GM03348 (cell line): ENCODE data around the gene TPM4.
"Not testable (repeated sequence)": the region's sequence is repeated elsewhere in the genome, so short reads cannot be mapped to it uniquely, and the experiment has no call there.

Experiments
- DNase-seq: peaks from one replicate; pipeline ENCODE4 v3.0.0; 2012; ENCODE audit warnings: low spot score

The TPM4 gene

DNA sequence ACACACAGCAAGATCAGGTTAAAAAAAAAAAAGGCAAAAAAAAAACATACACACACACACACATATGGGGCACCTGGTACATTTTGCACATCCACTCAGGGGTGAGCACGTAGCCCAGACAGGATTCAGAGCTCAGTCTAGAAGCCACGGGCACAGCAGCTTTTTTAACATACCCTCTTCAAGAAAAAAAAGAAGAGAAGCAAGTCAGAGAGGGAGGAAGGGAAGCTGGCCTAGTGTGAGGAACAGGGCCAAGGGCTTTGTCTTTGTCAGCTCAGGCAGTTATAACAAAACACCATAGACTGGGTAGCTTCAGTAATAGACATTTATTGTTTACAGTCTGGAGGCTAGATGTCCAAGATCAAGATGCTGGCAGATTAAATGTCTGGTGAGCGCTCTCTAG lies 2.3 kb upstream of the TPM4 start:
- DNase-seq = no peak

DNA sequence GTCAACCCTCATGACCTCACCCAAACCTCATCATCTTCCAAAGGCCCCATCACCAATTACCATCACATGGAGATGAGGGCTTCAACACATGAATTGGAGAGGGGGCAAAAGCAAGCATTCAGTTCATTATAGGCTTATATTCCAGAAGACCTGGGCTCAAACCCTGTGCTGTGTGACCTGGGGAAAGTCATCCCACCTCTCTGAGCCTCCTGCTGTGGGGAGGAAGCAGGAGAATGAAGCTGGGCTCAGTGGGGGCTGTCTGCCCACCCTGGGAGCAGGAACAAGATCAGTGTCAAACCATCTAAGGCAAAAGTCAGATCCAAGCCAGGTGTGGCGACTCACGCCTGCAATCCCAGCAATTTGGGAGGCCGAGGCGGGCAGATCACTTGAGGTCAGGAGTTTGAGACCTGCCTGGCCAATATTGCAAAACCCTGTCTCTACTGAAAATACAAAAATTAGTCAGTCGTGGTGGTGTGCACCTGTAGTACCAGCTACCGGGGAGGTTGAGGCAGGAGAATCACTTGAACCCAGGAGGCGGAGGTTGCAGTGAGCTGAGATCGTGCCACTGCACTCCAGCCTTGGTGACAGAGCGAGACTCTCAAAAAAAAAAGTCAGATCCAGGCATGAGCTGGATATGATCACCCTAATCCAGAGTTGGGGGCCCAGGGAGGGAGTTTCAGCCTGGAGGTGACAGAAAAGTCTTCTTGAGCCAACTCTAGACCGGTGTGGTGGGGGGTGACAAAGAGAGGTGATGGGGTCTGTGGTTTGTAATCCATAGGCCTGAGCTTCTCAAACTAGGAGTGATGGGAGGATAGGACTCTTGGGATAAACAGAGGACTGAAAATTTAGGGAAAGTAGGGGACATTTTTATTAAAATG lies 1.6 kb upstream of the TPM4 start:
- DNase-seq = no peak

DNA sequence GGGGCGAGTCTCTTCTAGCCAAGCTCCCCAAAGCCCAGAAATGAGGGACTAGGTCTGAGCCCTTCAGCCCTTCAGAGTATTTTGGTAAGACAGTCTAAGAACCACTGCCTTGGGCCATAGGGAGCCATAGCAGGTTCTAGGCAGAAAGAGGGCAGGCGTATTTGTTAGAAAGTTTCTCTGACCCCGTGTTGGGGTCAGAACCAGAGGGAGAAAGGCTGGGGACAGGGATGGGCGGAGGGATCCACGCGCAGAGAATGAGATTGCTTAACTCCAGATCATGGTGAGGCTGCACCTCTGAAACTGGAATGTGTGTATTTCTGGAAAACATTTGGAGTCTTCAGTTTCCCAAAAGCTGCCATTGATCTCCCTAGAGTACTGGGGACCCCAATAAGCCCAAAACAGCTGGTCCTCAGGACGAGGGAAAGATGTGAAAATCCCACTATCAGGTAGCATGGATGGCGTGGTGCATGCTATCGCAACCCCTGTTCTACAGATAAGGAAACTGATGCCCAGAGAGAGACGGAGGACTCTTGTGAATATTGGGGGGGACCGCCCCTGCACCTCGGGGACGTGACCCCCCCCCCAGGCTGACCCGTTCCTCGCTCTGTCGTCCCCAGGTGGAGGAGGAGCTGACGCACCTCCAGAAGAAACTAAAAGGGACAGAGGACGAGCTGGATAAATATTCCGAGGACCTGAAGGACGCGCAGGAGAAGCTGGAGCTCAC lies 703 bp upstream of the TPM4 start:
- DNase-seq = no peak

DNA sequence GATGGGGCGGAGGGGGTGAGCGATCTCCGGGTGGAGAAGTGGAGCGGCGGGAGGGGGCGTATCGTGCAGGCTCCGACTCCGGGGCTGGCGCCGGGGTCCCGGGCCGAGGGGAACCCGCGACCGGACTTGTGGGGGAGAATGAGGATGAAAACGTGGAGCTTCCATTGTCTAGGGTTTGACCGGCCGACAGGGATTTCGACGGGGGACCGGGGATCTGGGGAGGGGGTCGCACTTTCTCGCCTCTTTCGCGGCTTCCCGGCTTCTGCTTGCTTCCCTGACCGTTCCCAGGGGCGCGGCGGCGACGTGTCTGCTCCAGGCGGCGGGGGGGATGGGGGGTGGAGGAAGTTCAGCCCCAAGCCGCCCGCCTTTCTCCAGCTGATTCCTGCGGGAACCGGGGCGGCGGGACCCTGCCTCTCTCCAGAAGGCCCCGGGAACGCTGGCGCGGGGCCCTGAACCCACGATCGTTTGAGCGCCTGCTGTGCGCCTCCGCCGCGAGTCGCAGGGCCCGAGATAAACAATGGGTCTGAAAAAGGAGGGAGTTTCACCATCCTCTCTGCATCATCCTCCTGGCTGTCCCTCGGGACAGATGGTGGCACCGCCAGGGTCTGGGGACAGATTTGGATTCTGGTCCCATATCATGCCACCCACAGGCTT lies 790 bp downstream of the TPM4 start:
- DNase-seq = peak; percentile 63

DNA sequence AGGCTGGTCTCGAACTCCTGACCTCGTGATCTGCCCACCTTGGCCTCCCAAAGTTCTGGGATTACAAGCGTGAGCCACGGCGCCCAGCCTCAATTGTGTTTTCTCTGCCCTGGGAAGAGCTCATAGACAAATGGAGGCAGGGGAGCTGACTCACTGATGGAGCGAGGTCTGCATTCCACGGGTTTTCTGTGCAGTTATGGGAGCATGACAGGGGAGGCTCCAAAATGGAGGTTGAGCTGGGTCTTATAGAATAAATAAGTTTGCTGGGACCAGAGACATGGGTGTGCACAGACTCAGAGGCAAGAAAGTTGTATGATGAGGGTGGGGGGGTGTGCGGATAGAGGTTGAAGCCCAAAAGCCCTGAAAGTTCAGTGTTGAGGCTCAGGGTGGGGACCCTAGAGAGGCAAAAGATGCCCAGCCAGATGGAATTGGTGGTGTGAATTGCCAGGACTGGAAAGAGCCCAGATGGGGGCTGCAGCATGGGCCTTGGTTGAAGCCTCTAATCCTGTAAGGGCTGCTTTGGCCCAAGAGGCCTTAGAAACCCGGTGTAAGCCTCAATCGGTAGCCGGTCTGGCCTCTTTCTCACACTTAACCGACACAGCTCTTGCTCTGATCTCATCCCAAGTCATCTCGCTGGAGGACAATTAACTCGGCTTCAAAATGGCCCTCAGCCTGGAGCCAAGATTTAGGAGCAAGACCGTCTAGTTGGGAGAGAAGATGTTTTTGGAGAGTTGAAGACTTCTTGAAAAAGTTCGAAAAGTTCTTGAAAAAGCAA lies 1.9 kb downstream of the TPM4 start:
- peak; percentile 31 for DNase-seq

DNA sequence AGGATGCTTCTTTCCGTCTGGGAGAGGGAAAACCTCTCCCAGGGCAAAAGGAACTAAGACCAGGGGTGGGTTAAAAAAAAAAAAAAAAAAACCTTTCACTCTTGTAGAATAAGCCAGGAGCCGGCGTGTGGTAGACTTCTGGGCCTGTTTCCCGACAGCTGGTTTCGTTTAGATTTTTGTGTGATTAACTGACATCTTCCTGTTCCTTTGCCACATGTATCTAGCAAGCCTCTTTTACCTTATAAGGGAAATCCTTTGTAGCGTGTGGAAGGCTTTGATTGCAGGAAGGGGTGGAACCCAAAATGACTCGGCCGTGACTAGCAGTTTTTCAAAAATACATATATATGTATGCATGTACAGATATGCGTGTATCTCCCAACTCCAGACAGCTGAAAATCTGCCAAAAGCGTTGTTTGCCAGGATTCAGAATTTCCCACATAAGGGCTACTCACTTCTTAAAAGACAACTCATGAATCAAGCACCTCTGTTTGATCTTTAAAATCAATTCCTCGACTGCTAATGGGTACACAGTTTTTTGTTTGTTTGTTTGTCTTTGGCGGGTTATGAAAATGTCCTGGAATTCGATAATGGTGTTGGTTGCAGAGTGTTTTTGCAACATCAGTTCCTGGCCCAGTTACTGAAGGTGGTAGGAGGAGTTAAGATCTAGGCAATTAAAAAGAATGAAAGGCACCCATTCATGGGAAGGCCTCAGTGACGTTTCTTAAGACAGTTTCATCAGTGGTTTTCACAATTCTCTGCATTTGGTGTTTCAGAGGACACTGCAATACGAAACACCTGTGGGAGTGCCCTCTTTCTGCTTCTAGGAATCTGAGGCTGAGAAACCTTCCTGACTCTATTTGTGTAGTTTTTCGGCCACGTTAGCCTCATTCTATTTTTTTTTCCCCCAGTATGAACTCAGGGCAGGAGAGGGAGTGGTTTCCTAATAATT lies 2.7 kb downstream of the TPM4 start:
- peak; percentile 79 for DNase-seq

DNA sequence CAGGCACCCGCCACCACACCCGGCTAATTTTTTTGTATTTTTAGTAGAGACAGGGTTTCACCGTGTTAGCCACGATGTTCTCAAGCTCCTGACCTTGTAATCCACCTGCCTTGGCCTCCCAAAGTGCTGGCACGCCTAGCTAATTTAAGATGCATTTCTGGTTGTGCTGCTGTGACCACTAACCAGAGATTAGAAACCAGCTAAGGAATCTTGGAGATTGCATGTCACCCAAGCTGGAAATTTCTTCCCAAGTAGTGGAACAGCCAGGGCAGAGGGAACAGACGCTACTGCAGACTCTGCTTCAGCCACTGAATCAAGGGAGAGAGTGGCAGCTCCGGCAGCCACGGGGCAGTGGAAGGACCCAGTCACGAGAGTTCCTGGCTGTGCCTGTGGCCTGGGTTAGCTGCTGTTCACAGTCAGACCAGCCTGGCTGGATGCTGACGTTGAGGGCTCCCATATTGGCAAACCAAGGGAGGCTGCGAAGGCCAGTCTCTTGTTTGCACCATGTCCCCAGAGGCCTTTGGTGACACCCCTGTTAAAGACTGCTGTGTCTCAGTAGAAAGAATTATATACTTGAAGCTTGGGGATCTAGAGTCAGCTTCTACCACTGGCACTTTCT lies 7.9 kb downstream of the TPM4 start:
- DNase-seq = no peak

DNA sequence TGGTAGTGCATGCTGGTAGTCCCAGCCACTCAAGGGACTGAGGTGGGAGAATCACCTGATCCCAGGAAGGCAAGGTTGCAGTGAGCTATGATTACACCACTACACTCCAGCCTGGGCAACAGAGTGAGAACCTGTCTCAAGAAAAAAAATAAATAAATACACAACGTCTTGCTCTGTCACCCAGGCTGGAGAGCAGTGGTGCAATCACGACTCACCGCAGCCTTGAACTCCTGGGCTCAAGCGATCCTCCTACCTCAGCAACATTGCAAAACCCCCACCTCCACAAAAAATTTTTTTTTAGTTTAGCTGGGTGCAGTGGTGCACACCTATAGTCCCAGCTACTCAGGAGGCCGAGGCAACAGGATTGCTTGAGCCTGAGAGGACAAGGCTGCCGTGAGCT lies 8.8 kb downstream of the TPM4 start:
- DNase-seq = no peak

DNA sequence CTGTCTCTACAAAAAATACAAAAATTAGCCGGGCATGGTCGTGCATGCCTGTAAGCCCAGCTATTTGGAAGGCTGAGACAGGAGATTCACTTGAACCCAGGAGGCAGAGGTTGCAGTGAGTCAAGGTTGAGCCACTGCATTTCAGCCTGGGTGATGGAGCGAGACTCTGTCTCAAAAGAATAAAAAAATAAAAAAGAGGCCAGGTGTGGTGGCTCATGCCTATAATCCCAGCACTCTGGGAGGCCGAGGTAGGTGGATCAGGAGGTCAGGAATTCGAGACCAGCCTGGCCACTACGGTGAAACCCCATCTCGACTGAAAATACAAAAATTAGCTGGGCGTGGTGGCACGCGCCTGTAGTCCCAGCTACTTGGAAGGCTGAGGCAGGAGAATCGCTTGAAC lies 11.1 kb downstream of the TPM4 start:
- DNase-seq = not testable (repeated sequence)

DNA sequence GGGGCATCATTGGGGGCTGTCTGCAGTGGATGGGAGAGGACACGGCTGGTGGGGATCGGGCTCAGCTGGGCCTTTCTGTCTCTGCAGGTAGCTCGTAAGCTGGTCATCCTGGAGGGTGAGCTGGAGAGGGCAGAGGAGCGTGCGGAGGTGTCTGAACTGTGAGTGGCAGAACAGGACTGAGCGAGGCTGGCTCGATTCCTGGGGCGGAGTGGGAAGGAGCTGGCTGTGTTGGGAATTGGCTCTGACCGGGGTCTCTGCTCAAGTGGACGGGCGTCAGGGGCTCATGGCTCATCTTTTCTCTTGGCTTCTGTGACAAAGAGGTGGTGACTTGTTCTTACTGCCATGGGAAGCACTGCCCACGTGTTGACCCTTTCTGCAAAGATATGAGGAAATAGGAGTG lies 11.6 kb downstream of the TPM4 start:
- no peak for DNase-seq

DNA sequence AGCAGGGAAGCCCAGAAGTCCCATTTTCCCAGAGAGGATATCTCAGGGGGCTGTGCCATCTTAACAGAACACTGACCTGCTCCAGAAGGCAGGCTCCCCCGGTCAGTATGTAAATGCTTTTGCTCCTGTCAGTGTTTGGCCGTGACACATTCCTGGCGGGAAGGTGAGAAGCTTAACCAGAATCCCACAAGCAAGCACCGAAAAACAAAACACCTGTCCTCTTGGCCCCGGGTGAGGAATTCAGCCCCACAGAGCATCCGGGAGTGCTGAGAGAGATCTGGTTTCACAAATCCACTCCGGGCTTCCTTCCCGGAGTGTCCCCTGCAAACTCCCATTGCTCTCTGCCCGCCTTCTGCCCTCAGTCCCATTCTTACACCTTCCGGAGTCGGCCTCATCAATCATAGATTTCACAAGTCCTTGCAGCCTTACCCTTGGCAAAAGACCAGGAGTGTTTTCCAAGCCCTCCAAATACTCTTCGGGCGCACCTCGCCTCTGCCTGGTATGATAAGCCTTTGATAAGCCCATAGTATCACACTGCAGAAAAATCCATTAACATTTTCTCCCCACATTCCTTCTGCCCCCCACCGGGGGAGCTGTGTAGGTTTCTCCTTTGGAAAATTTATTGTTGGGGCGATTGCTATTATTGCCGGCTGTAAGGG lies 12.2 kb downstream of the TPM4 start:
- DNase-seq = no peak

DNA sequence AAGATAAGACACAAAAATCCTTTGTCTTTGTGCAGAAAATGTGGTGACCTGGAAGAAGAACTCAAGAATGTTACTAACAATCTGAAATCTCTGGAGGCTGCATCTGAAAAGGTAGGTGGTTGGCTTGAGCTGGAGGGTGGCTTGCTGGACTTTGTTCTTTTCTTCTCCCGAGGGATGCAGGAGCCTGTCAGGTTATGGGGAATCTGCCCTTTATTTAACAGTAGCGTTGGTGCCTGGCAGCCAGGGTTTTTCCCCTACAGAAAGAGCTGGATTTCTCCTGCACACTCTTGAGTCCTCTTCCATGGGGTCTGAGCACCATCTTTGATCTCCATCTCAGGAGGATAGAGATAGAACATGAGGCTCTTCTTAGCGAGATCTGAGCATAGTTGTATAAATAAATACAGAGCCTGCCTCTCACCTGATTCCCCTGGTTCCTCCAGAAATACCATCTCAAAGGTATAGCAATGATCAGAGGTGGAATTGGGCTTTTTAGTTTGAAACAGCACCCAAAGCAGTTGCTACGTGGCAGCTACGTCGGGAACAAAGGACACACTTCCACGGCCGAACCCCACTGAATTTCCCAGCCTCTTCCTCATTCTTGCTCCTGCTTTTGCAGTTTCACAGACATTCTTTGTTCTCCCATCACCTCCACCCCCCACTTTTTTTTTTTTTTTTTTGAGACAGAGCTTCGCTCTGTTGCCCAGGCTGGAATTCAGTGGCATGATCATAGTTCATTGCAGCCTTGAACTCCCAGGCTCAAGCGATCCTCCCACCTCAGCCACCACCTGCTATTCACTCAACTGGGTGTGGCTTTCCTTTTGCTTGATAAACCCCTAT lies 12.9 kb downstream of the TPM4 start:
- no peak for DNase-seq

DNA sequence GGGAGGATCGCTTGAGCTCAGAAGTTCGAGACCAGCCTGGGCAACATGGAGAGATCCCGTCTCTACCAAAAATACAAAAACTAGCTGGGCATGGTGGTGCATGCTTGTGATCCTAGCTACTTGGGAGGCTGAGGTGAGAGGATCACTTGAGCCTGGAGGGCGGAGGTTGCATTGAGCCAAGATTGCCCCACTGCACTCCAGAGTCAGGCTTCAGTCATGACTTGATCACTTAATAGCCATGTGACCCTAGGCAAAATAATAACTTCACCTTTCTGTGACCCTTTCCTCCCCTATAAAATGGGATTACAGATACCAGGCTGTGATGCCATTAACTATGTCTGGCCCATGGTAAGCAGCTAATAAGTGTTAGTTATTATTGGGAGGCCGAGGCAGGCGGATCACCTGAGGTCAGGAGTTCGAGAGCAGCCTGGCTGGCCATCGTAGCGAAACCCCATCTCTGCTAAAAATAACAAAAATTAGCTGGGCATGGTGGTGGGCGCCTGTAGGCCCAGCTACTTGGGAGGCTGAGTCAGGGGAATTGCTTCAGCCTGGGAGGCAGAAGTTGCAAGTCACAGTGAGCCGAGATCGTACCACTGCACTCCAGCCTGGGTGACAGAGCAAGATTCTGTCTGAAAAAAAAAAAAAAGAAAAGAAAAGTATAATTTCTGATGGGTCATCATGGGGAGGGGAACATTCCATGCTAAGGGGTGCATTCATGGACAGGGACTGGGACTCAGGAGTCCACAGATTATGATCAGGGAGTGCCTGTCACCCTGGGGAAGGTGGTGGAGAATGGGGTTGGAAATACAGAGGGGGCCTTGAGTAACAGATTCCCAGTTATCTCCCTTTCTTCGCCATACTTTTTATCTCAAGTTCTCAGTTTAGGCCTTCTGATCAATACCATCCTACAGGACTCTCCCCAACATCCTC lies 15.5 kb downstream of the TPM4 start:
- no peak for DNase-seq

DNA sequence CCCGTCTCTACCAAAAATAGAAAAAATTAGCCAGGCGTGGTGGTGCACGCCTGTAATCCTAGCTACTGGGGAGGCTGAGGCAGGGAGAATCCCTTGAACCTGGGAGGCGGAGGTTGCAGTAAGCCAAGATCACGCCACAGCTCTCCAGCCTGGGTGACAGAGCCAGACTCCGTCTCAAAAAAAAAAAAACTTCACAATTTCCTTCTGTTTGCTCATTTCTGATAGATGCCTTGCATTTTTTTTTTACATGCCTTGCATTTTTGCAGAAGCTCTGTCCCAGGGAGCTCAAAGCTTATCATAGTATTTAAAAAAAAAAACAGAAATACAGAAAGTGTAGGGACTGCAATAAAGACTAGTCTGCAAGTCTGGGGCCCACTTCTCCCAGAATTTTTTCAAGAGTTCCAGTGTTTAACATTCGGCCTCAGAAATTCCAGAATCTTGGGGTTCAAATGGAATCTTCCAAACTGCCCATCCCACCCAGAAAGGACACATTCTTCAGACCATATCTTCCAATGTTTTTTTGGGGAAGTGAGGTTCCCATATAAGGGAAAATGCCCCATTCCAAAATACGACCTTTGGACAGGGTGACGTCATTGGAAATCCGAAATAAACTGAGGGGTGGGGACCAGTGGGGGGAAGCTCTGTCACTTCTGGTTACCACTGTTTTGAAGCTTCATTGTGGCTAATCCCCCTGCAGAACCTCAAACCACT lies 18.2 kb downstream of the TPM4 start:
- no peak for DNase-seq

DNA sequence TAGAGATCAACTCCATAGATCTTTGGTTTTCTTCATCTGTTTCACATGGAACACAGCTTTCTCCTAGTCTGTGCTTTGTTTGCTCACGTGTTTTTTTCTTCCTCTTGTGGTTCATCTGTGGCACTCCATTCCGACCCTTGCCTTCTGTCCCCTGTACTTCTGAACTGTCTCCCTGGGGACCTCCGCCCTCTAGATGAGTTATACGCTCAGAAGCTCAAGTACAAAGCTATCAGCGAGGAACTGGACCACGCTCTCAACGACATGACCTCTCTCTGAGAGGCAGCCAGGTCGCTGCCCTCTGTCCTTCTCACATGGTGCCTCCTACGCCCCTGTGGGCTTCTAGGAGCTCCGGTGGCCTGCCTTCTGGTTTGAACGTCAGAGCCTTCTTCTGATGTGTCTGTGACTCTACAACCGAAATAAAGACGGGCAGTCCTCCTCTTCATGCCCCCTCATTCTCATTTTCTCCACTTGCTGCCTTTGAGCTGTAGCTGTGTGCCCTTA lies 18.8 kb downstream of the TPM4 start:
- DNase-seq = no peak

DNA sequence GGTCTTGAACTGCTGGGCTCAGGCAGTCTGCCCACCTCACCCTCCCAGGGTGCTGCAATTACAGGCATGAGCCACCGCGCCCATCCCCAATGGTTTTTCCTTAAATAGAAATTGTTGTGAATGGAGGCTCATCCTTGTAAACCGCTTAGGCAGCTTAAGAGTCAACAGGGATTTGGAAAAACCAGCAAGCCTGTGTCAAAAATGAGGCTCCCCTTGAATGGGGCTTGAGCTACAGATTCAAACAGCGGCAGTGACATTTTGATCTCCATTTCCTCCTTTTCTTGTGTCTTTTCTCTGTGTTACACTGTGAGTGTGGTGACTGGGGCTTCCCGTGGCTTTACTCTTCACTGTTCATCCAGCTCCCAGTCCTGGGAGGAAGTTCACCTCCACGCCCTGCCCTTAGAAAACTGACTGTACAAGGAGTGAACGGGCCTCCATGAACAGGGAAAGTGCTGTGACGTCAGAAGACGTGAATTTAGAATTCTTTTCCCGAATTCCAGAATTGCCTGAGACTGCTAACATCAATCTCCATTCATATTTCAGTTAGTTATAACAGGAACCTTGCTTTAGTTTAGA lies 20.1 kb downstream of the TPM4 start:
- DNase-seq = no peak

DNA sequence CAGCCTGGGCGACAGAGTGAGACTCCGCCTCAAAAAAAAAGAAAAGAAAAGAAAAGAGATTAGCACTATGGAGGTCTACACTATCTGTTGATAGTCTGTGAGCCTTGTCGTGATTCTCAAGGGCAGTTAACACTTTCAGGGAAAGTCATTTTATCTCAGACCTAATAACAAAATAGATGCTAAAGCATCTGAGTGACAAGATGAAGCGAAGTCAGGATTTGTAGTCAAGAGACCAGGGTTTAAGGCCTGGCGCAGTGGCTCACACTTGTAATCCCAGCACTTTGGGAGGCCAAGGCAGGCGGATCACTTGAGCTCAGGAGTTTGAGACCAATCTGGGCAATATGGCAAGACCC lies 22.1 kb downstream of the TPM4 start:
- no peak for DNase-seq
